CD14-positive monocyte (primary cell): Measurements from ENCODE around the gene PNPLA3. TPM values are rescaled to one million over a fixed set of nuclear protein-coding genes. Genes with fewer than 3 reads are reported as not detected.
A peak's percentile ranks its signal among the peaks of the same experiment; 100 is the strongest.

Experiments
- DNase-seq, 3 donors: peaks; one replicate each; pipeline ENCODE4 v3.0.0-alpha.2; 2011 to 2022
- H2AFZ ChIP-seq: 2 replicates; pipeline ENCODE4 v1.6.0; 2012; ENCODE audit warnings: mild to moderate bottlenecking, low read depth, low read length, inconsistent platforms; ENCODE audit not compliant: insufficient read depth, poor library complexity, severe bottlenecking
- H3K27ac ChIP-seq, 2 donors: 1 replicate in 1 of 2; 2 replicates in 1 of 2; pipeline ENCODE4 v1.5.1; 2012 to 2013; ENCODE audit warnings: low read length in 2 of 2, control low read depth in 1 of 2, inconsistent platforms in 1 of 2, low read depth in 1 of 2, mild to moderate bottlenecking in 1 of 2
- H3K27me3 ChIP-seq, 2 donors: one replicate each; pipeline versions ENCODE4 v1.6.0 to v1.6.1; 2011 to 2013; ENCODE audit warnings: low read length in 2 of 2; ENCODE audit not compliant: control insufficient read depth in 2 of 2, insufficient read depth in 2 of 2
- H3K36me3 ChIP-seq, 2 donors: replicated peaks in 1 of 2; 1 replicate in 1 of 2; 2 replicates in 1 of 2; pipeline versions ENCODE4 v1.5.1 to v1.6.1; 2012 to 2013; ENCODE audit warnings: low read length in 2 of 2, control low read depth in 1 of 2, inconsistent platforms in 1 of 2, mild to moderate bottlenecking in 1 of 2; ENCODE audit not compliant: insufficient read depth in 2 of 2, control insufficient read depth in 1 of 2
- H3K4me1 ChIP-seq, 2 donors: 1 replicate in 1 of 2; 2 replicates in 1 of 2; pipeline versions ENCODE4 v1.5.1 to v1.6.1; 2012 to 2013; ENCODE audit warnings: low read length in 2 of 2, control low read depth in 1 of 2, inconsistent platforms in 1 of 2, mild to moderate bottlenecking in 1 of 2, moderate library complexity in 1 of 2; ENCODE audit not compliant: insufficient read depth in 2 of 2, control insufficient read depth in 1 of 2
- H3K4me2 ChIP-seq: replicated peaks from 2 replicates; pipeline ENCODE3; 2012; ENCODE audit warnings: low read length, moderate library complexity, mild to moderate bottlenecking; ENCODE audit not compliant: poor library complexity, severe bottlenecking; ENCODE audit errors: extremely low read depth
- H3K4me3 ChIP-seq, 3 experiments: fragments of 200-600 bp in 1 of 3; sonication (generic) in 1 of 3; replicated peaks in 1 of 3; 1 replicate in 2 of 3; 2 replicates in 1 of 3; pipeline ENCODE4 v1.5.1; 2011 to 2013; ENCODE audit warnings: low read length in 3 of 3, mild to moderate bottlenecking in 3 of 3, control low read depth in 2 of 3, low read depth in 2 of 3, inconsistent platforms in 1 of 3, moderate library complexity in 1 of 3
- H3K79me2 ChIP-seq: 2 replicates; pipeline ENCODE4 v1.6.0; 2012; ENCODE audit warnings: mild to moderate bottlenecking, control low read depth, inconsistent platforms, low read length, moderate library complexity; ENCODE audit not compliant: insufficient read depth
- H3K9ac ChIP-seq: 2 replicates; pipeline ENCODE4 v1.6.0; 2017; ENCODE audit warnings: low read length, mild to moderate bottlenecking; ENCODE audit not compliant: insufficient read depth, poor library complexity, severe bottlenecking
- H3K9me3 ChIP-seq, 2 donors: replicated peaks in 1 of 2; 1 replicate in 1 of 2; 2 replicates in 1 of 2; pipeline versions ENCODE4 v1.5.1 to v1.6.1; 2012 to 2013; ENCODE audit warnings: low read length in 2 of 2, control low read depth in 1 of 2; ENCODE audit not compliant: control insufficient read depth in 1 of 2, insufficient read depth in 1 of 2
- H4K20me1 ChIP-seq: 2 replicates; pipeline ENCODE4 v1.6.0; 2012; ENCODE audit warnings: mild to moderate bottlenecking, low read length, control low read depth, moderate library complexity; ENCODE audit not compliant: insufficient read depth
- H3K27ac Mint-ChIP-seq, 7 donors: one replicate each; pipeline ENCODE4 v1.8.0; 2020; ENCODE audit warnings: mild to moderate bottlenecking in 7 of 7, mixed read lengths in 7 of 7, moderate library complexity in 6 of 7, inconsistent platforms in 2 of 7
- H3K27me3 Mint-ChIP-seq, 3 donors: one replicate each; pipeline ENCODE4 v1.8.0; 2021 to 2022; ENCODE audit warnings: low read depth in 3 of 3, mild to moderate bottlenecking in 3 of 3, mixed read lengths in 3 of 3, moderate library complexity in 3 of 3, inconsistent platforms in 1 of 3
- H3K36me3 Mint-ChIP-seq, 2 donors: one replicate each; pipeline ENCODE4 v1.8.0; 2020; ENCODE audit warnings: mixed read lengths in 2 of 2, inconsistent platforms in 1 of 2, mild to moderate bottlenecking in 1 of 2
- H3K4me1 Mint-ChIP-seq: one replicate; pipeline ENCODE4 v1.8.0; 2020; ENCODE audit warnings: mild to moderate bottlenecking, mixed read lengths
- H3K4me3 Mint-ChIP-seq, 2 donors: one replicate each; pipeline ENCODE4 v1.8.0; 2020; ENCODE audit warnings: mild to moderate bottlenecking in 2 of 2, mixed read lengths in 2 of 2, moderate library complexity in 1 of 2
- H3K9me3 Mint-ChIP-seq, 7 donors: one replicate each; pipeline ENCODE4 v1.8.0; 2020 to 2022; ENCODE audit warnings: mixed read lengths in 7 of 7, mild to moderate bottlenecking in 6 of 7, moderate library complexity in 6 of 7, inconsistent platforms in 2 of 7
- CTCF ChIP-seq: fragments of 200-600 bp; IDR thresholded peaks from one replicate; pipeline ENCODE4 v1.8.0; 2022; ENCODE audit warnings: antibody characterized with exemption, mild to moderate bottlenecking
- WGBS: methylation state at CpG from one replicate; pipeline ENCODE4 v1.1.5; 2013; ENCODE audit warnings: missing lambda C conversion rate; ENCODE audit not compliant: insufficient coverage; 5-methylcytosine and 5-hydroxymethylcytosine counted together
- intact Hi-C, 2 donors: fragments of 100-400 bp; cut with micrococcal nuclease; formaldehyde crosslinking; loops; one replicate each; pipeline versions ENCODE4 v1.15.0 to v1.15.1; 2023
- polyA plus RNA-seq, 3 donors: library from polyadenylated mRNA; depleted of rRNA in 1 of 3; unstranded in 2 of 3; stranded (reverse) in 1 of 3; fragments of 300-500 nt in 2 of 3; fragments of >200 nt in 1 of 3; fragmentation: Illumina TruSeq in 2 of 3; gene quantifications; 1 replicate in 2 of 3; 2 replicates in 1 of 3; pipeline ENCODE4 v1.2.3, GENCODE V29; 2012 to 2021

The PNPLA3 gene
- polyA plus RNA-seq, 3 donors: not detected

- DNase-seq: no peak
- H3K27ac Mint-ChIP-seq: no peak overlapping the region
- Histone ChIP-seq H3K4me1 (no peaks in the 10 kb centered on the region), H3K4me3 (no peak overlapping the region), H3K9ac (no peak overlapping the region), H2AFZ (no peak overlapping the region), H3K27me3 (peaks cover 0 to 3% of the 10 kb centered on the region in 2 donors), H3K27ac (no peak overlapping the region), H3K4me2 (no peak overlapping the region), H3K9me3 (no peaks in the 10 kb centered on the region), H4K20me1 (no peaks in the 10 kb centered on the region), H3K79me2 (no peaks in the 10 kb centered on the region), H3K36me3 (no peaks in the 10 kb centered on the region)
- no peak overlapping the region for H3K4me3 Mint-ChIP-seq
- H3K36me3 Mint-ChIP-seq: no peaks in the 10 kb centered on the region
- TF ChIP-seq CTCF: peak; percentile 44
- WGBS: 66% methylated on average over 7 of the region's 7 CpGs
- H3K27me3 Mint-ChIP-seq: peaks cover 7 to 20% (median 10%) of the 10 kb centered on the region in 3 donors
- intact Hi-C loops: no loop called here
- H3K4me1 Mint-ChIP-seq: no peaks in the 10 kb centered on the region
- no peaks in the 10 kb centered on the region for H3K9me3 Mint-ChIP-seq
Measured at GRCh38 chr22:43885319-43885671, 38.3 kb upstream of the PNPLA3 start.

DNA sequence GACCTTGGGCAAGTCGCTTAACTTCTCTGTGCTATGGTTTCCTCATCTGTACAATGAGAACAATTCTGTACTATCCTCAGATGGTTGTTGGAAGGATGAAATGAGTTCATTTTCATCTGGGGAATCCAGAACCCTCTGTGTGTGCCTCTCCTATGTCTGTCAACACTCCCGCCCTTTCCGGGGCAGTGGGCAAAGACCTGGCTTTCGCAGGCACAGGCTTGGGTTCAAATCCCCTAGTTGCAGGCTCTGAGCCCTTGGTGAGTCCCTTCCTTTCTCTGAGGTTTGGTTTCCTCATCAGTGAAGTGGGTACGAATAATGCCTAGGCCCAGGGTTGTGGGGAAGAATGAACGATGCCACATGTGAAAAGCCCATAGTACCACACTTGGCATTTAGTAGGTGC lies 37.8 kb upstream of the PNPLA3 start:
- no peak overlapping the region for H3K27ac ChIP-seq
- no peaks in the 10 kb centered on the region for H4K20me1 ChIP-seq
- intact Hi-C loops: no loop called here
- no peak overlapping the region for H3K4me3 ChIP-seq
- H3K79me2 ChIP-seq: no peaks in the 10 kb centered on the region
- peaks cover 0 to 8% of the 10 kb centered on the region in 2 donors for H3K27me3 ChIP-seq
- Mint-ChIP-seq H3K9me3 (no peaks in the 10 kb centered on the region), H3K4me3 (no peak overlapping the region), H3K4me1 (no peaks in the 10 kb centered on the region), H3K36me3 (no peaks in the 10 kb centered on the region), H3K27ac (no peak overlapping the region), H3K27me3 (peaks cover 12 to 25% (median 15%) of the 10 kb centered on the region in 3 donors)
- H2AFZ ChIP-seq: no peak overlapping the region
- no peak for TF ChIP-seq CTCF
- DNase-seq: no peak
- H3K4me1 ChIP-seq: no peaks in the 10 kb centered on the region
- WGBS: 92% methylated on average over 4 of the region's 6 CpGs
- no peaks in the 10 kb centered on the region for H3K9me3 ChIP-seq
- no peak overlapping the region for H3K9ac ChIP-seq
- no peaks in the 10 kb centered on the region for H3K36me3 ChIP-seq
- no peak overlapping the region for H3K4me2 ChIP-seq
